Stimulated activated CD8-positive, alpha-beta memory T cell treated with anti-CD3 and anti-CD28 coated beads, Interleukin-7, amount 100 ng/mL, for 4 hours (primary cell): ENCODE measurements around the gene BFAR.
"Not testable (repeated sequence)": the region's sequence is repeated elsewhere in the genome, so short reads cannot be mapped to it uniquely, and the experiment has no call there.

Experiments
- DNase-seq, 2 donors: peaks; one replicate each; pipeline ENCODE4 v3.0.0-alpha.2; 2020; ENCODE audit warnings: low read depth in 2 of 2

BFAR gene

GRCh38 chr16:14636179-14636950, 3.6 kb downstream of the BFAR start:
- not testable (repeated sequence) for DNase-seq

- DNase-seq = not testable (repeated sequence)
Observed at GRCh38 chr16:14636951-14637240, 4.1 kb downstream of the BFAR start.

GRCh38 chr16:14640538-14640937, 7.8 kb downstream of the BFAR start:
- DNase-seq = no peak

GRCh38 chr16:14641206-14641605, 8.5 kb downstream of the BFAR start:
- DNase-seq = no peak

- DNase-seq = no peak
Observed at GRCh38 chr16:14641926-14642325, 9.2 kb downstream of the BFAR start.

GRCh38 chr16:14649816-14650215, 17.1 kb downstream of the BFAR start:
- no peak for DNase-seq

GRCh38 chr16:14650629-14651028, 17.9 kb downstream of the BFAR start:
- no peak for DNase-seq

- DNase-seq = no peak
Observed at GRCh38 chr16:14652726-14653125, 20.0 kb downstream of the BFAR start.

- no peak for DNase-seq
Observed at GRCh38 chr16:14658063-14658462, 25.3 kb downstream of the BFAR start.

- DNase-seq = no peak
Observed at GRCh38 chr16:14667347-14668266, 34.9 kb downstream of the BFAR start.

- DNase-seq = no peak
Observed at GRCh38 chr16:14668556-14669223, 35.9 kb downstream of the BFAR start.

- no peak for DNase-seq
Observed at GRCh38 chr16:14669776-14670175, 37.0 kb downstream of the BFAR start.

- DNase-seq = no peak
Observed at GRCh38 chr16:14672403-14672971, 39.7 kb downstream of the BFAR start.

- DNase-seq = no peak
Observed at GRCh38 chr16:14676633-14677032, 43.9 kb downstream of the BFAR start.

- no peak for DNase-seq
Observed at GRCh38 chr16:14677627-14678026, 44.9 kb downstream of the BFAR start.

GRCh38 chr16:14678748-14679497, 46.2 kb downstream of the BFAR start:
- no peak for DNase-seq

GRCh38 chr16:14680396-14680795, 47.6 kb downstream of the BFAR start:
- DNase-seq = not testable (repeated sequence)

GRCh38 chr16:14681115-14681514, 48.4 kb downstream of the BFAR start:
- no peak for DNase-seq

- DNase-seq = no peak
Observed at GRCh38 chr16:14682121-14682520, 49.4 kb downstream of the BFAR start.

GRCh38 chr16:14685870-14686793, 53.4 kb downstream of the BFAR start:
- not testable (repeated sequence) for DNase-seq
